ENCODE measurements around the gene PDSS2. TPM values are rescaled to one million over a fixed set of nuclear protein-coding genes. Genes with fewer than 3 reads are reported as not detected.

Gene PDSS2, protein sequence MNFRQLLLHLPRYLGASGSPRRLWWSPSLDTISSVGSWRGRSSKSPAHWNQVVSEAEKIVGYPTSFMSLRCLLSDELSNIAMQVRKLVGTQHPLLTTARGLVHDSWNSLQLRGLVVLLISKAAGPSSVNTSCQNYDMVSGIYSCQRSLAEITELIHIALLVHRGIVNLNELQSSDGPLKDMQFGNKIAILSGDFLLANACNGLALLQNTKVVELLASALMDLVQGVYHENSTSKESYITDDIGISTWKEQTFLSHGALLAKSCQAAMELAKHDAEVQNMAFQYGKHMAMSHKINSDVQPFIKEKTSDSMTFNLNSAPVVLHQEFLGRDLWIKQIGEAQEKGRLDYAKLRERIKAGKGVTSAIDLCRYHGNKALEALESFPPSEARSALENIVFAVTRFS
- 7.5 and 9.1 TPM in 2 replicates for total RNA-seq

GRCh38 chr6:107459283-107460082 is at the start of gene PDSS2:
Gene PDSS2 (minus strand): TSS chr6:107459564. CDS start chr6:107459285, 279 bp downstream.

DNA sequence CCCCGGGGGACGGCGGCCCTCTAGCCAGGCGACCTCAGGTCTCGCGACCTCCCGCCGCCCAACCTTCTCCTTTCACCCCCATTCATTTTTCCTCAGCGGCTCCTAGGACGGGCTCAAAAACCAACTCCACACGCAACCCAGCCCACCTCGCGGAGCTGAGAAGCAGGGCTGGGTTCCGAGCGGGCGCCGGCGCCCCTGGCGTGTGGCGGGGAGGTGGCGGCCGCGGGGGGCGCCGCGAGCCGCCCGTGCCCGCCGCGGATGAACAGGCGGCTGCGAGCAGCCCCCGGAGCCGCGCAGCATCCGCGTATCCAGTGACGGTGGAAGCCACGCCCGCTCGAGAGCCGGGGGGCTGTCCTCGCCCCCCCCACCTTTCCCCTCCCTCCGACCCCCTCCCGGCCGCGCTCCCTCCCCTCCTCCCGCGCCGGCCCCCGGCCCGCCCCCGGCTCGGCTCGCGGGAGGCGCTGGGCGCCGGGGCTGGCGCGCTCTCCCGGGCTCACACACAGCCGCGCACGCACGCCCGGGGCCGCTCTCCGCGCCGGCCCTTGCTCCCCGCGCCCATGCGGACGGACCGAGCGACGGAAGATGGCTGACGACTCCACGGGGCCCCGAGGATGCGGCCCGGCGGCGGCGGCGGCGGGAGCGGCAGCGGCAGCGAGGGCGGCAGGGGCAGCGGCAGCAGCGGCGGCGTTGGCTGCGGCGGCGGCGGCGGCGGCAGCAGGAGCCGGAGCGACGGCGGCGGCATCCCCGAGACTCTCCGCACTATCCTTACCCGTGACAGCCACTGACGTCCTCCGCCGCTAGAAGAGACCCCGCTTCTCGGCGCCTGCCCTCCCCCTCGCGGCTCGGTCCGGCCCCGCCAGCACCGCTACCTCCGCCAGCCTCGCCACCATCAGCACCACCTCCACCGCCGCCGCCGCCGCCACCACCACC is 30.5 kb upstream of the PDSS2 start, which contains the start of gene SOBP:
SOBP (plus strand) TSS at position 482 of the 930 bp plus-strand sequence. CDS start 500 bp downstream, outside the sequence.

DNA sequence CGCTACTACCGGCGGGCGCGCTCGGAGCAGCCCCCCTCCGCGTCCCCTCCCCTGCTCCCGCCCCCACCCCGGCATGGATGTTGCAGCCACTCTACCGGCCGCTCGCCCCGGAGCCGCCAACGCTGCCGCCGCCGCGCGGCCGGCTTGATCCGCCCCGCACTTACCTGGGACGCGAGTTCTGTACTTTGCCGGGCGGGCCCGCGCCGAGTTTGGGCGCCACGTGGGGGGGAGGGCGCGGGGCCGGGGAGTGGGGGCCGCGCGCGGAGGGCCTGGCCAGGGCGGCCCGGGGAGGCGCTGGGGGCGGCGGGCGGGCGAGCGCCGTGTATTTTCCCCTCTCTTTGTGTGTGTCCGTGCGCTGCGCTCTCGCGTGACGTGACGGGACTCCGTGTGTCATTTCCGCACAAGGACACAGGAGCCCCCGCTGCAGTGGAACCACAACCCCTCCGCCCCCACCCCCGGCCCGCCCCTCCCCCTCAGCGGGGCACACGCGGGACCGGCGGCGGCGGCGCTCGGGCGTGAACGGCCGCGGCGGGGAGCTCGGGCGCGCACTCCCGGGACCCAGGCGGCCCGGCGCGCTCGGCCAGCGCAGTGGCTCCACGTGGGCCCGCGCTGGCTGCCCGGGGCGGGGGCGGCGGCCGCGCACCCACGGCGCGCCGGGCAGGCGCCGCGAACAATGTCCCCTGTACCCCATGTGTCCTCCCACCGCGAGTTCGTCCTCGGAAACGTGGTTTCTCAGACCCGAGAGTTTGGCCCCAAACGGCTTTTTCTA is 344.3 kb downstream of the PDSS2 start, which contains the start of gene BEND3:
BEND3 (minus strand) TSS at position 590 of the 769 bp plus-strand sequence. CDS start 16,230 bp downstream, outside the sequence.

Other genes starting within 250 kb of the PDSS2 start
- gene SOBP, start 30.6 kb upstream of the PDSS2 start, total RNA-seq = 0.63 and 0.98 TPM in 2 replicates

Data from mesangial cell (primary cell).